ENCODE results near the gene PIK3C3.
"Not testable (repeated sequence)": the region's sequence is repeated elsewhere in the genome, so short reads cannot be mapped to it uniquely, and the experiment has no call there.

Gene PIK3C3

DNA sequence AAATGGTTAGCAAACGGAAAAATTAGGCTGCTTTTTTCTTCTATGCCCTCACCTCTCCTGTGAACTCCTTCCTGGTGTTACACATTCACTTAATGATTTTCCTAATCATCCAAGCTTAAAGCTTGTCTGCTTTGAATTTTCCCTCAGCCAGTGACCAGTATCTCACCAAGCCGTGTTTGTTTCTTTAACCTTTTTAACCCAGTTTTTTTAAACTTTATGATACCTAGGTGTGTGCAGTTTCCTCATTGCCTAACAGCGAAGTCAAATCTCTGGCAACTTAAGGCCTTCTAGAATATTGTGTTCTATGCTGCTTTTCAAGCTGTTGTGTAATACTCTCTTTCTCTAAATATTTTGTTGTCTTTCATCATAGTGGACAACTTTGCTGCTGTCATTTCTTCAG is 113.0 kb downstream of the PIK3C3 start:
- in situ Hi-C loops (cut with HindIII; ENCODE audit: low sequenced_read_pairs): no loop called here

DNA sequence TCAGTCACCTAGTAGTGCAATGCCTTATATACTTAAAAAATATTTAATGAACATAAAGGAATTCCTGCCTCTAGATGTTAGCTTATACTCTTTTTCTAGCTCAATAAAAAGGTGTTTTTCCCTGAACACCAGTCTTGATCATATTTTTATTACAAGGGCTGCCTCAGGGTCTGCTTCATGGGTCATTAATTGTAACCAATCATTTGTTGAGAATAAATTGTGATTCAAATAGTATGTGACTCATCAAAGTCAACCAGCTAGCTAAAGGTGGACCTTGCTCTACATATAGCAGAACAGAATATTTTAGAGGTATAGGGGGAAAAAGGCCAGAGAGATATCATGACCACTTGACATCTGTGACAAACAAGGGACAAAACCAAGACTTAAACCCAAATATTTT is 114.0 kb downstream of the PIK3C3 start:
- in situ Hi-C loops (cut with HindIII; ENCODE audit: low sequenced_read_pairs): no loop called here

DNA sequence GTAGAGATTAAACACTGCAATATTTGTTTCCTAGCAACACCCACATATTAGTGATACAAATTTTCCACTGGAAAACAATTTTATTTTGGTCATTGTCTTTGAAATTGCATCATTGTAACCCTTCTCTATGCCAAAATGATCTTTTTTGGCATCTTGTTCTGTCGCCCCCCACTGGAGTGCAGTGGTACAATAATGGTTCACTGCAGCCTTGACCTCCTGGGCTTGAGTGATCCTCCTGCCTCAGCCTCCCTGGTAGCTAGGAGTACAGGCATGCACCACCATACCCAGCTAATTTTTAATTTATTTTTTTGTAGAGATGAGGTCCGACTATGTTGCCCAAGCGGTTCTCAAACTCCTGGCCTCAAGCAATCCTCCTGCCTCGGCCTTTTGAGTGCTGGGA is 117.4 kb downstream of the PIK3C3 start:
- in situ Hi-C loops (cut with HindIII; ENCODE audit: low sequenced_read_pairs): no loop called here

DNA sequence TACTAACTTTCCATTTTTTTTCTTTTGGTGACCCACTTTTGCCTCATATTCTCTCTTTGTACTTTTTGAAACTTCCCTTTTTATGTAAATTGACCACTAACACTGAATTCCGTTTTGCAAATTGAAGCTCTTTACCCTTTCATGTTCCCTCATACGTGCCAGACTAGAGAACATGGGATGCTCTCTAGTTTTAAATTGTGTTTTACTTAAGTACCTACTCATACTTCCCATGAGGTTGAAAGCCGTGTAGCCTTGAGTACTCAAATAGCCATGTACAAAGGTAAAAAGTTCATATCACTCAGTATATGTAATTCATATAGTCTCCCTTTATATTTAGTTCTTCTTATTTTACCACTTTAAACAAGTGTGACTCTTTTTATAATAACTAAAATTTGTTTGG is 119.7 kb downstream of the PIK3C3 start:
- in situ Hi-C loops (cut with HindIII; ENCODE audit: low sequenced_read_pairs): no loop called here

DNA sequence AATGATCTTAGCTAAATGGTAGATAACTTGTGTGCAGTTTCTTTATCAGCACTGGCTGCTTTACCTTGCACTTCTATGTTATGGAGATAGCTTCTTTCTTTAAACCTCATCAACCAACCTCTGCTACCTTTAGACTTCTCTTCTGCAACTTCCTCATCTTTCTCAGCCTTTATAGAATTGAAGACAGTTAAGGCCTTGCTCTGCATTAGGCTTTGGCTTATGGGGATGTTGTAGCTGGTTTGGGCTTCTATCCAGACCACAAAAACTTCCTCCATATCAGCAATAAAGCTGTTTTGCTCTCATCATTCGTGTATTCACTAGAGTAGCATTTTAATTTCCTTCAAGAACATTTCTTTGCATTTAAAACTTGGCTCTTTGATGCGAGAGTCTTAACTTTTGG is 123.7 kb downstream of the PIK3C3 start:
- in situ Hi-C loops (cut with HindIII; ENCODE audit: low sequenced_read_pairs): no loop called here

DNA sequence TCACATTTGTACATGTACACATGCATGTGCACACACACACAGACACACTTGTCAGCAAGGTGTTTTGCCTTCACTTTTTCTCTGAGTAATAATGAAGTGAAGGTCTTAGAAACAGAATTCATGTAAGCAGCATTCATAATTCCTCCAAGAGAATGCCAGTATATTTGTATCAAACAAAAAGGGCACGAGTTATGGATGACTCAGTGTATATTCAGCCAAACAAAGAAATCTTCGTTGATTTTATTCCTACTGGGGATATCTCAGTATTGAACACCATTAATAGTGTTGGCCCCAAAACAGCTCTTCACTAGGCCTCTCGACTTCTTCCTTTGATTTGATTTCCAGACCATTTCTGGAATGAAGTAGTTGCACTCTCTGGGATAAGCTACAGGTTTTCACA is 125.3 kb downstream of the PIK3C3 start:
- in situ Hi-C loops (cut with HindIII; ENCODE audit: low sequenced_read_pairs): no loop called here

DNA sequence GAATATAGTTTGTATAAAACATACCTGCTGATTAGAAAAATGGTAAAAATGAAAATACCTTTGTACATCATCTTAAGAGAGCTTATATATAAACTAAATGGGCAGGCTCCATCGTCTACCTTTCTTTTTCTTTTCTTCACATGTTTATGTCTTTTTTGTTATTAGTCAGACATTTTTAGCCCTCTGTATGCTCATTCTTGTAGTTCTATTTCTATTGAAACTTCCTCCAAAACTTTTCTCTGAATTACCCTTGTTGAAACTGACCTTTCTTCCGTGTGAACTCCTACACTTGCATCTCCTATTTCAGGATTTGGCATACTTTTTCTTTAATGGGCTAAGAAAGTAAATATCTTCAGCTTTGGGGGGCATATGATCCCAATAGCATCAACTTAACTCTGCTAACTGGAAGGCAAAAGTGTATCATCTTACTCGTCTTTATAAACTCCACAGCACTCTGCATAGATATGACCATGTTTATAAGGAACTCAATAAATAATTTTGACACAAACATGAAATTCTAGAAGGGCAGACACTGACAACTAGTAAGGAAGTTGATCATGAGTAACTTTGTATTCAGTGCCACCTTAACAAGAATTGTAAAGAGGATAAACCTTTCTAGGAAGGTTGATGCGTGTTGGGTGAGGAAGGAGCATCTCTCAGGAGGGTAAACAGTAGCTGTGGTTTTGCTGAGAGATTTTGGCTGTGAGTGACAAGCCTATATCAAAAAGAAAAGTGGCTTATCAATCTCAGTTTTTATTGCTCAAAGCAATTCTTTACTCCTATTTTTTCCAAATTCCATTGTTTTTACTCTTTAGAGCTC is 127.6 kb downstream of the PIK3C3 start:
- in situ Hi-C loops (cut with HindIII; ENCODE audit: low sequenced_read_pairs): no loop called here

DNA sequence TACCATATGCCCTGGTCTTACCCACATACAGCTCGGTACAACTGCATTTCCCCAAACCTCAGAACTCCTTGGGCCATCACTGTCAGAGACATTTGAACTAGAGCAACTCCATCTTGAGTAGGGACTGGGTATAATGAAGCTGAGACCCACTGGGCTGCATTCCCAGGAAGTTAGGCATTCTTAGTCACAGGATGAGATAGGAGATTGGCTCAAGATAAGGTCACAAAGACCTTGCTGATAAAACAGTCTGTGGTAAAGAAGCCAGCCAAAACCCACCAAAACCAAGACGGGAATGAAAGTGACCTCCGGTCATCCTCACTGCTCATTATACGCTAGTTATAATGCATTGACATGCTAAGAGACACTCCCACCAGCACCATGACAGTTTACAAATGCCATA is 131.3 kb downstream of the PIK3C3 start:
- in situ Hi-C loops (cut with HindIII; ENCODE audit: low sequenced_read_pairs): no loop called here

DNA sequence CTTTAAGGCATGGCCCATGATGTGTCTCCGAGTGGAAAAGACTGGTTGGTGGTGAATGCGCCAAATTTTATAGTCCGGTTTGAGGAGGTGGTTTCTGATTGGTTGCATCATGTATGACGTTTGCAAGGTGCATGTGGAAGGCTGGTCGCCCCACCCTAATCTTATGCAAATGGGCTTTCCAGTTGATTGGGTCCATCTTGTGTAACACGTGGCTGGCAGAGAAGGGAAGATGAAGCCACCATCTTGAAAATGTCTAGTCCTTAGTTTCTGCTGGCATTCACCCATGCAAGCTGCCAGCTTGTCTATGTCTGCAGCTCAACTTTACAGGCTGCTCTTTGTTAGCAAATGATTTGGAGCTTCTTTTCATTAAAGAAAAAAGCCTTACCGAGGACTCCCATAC is 132.2 kb downstream of the PIK3C3 start:
- in situ Hi-C loops (cut with HindIII; ENCODE audit: low sequenced_read_pairs): no loop called here

DNA sequence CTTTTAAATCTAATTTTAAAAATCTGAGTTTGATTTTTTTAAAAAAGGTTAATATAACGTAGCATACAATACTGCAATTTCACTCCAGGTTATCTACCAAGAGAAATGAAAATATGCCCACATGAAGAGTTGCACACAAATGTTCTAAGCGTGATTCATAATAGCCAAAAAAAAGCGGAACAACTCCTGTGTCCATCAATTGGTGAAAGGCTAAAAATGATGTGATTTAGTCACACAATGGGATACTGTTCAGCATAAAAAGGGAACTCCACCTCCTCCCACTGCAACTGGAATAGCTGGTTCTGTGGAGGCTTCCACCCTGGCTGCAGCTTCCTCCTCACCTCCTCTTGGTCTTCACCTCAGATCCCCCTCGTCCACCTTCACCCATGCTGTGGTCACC is 132.8 kb downstream of the PIK3C3 start:
- in situ Hi-C loops (cut with HindIII; ENCODE audit: low sequenced_read_pairs): no loop called here

DNA sequence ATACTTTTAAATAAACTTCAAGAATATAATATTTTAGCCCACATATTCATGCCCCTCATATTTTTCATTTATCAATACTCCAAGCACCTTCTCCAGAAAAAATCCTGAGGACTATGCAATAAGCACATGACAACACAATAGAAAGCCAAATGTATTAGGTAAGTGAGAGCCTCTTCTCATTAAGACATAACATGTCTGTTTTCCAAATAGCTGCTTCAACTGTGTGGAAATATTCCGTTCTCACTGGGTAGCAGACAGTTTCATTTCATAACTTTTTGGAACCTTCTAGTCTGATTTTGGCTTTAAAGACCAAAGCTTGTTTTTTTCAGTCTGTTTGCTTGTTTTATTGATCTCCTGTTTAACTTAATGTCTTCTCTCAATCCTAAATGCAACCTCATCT is 137.8 kb downstream of the PIK3C3 start:
- in situ Hi-C loops (cut with HindIII; ENCODE audit: low sequenced_read_pairs): no loop called here

DNA sequence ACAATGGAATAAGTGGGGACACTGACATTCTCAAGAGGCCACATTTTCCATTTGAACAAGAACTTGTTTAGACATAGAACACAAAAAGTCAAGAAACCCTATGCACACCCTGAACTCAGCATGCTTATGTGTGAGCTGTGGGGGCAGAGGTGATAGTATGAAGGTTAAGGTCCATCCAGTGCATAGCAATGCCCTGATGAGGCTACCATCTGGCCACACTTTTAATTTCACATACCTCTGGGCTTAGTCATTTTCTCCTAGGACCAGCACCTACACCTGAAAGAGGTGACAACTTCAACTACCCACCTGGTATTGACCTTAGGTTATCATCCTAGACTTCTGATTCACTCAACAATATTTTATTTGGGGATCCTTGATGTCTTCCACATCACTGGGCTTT is 139.8 kb downstream of the PIK3C3 start:
- in situ Hi-C loops (cut with HindIII; ENCODE audit: low sequenced_read_pairs): no loop called here

DNA sequence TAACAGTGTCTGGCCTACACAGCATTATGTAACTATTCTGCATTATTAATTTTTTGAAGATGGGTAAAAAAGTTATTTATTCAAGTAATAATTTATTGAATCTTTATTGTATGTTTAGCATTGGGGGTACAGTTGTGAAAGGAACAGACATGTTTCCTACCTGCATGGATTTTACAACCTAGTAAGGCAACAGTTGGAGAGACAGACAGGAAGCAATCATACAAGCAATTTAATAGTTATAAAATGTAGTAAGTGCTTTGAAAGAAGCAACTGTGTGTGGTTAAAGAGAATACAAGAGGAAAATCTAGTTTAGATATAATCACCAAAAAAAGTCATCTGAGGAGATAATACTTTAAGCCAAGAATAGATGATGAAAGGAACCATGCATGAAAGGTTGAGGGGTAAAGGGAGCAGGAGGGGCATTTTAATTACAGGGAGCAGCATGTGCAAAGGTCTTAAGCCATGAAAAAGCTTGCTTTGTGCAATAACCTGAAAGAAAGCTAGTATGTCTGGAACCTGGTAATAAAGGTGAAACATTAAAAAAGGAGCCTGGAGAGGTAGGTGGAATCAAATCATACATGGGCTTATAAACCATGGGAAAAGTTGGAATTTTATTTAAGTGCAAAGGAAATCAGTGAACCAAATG is 140.8 kb downstream of the PIK3C3 start:
- in situ Hi-C loops (cut with HindIII; ENCODE audit: low sequenced_read_pairs): no loop called here

DNA sequence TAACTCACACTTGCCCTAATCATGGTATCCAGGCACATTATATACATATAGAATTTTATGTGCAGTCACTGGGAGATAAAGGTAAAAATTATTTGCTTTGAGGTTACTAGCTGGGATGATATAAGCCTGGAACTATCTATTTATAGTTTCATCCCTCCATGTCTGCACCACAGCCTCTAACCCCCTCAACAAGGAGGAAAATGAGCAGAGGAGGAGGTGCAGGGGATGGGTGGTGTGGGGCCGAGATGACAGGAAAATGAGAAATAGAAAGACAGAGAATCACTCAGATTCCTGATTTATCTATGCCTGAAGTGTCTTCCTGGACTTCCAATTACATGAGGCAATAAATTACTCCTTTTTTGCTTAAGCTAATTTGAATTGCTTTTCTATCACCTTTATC is 145.2 kb downstream of the PIK3C3 start:
- in situ Hi-C loops (cut with HindIII; ENCODE audit: low sequenced_read_pairs): no loop called here

DNA sequence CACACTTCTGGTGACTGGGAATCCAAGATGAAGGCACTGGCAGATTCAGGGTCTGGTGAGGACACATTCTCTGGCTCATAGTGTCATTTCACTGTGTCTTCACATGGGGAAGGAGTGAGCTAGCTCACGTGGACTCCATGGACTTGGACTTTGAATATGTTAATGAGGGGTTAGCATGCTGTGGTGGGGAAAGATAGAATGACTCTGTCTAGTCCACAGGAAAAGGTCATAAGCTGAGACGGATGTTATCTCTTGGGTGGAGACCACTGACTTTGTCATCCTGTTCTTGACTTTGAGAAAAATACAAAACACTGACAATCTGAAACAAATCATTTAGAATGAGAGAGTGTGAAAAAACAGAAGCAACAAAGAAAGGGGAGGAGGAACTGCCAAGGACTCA is 145.9 kb downstream of the PIK3C3 start:
- in situ Hi-C loops (cut with HindIII; ENCODE audit: low sequenced_read_pairs): no loop called here

DNA sequence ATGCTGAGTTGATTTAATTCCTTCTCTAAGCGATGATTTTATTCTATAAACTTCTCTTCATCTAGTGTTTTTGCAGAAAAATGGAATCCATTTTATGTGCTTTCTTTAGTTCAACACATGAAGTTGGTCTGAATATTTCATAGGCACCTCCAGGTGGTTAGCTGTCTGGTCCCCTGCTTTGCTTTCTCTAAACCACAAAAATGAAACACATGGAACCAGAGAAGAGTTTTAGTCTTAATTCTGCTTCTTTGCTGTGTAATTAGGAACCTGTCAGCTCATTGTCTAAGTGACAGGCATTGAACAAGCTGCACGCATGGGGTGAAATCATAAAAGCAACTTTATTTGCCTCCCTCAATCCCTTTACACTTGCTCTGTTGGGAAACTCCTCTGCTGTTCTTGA is 150.4 kb downstream of the PIK3C3 start:
- in situ Hi-C loops (cut with HindIII; ENCODE audit: low sequenced_read_pairs): no loop called here

DNA sequence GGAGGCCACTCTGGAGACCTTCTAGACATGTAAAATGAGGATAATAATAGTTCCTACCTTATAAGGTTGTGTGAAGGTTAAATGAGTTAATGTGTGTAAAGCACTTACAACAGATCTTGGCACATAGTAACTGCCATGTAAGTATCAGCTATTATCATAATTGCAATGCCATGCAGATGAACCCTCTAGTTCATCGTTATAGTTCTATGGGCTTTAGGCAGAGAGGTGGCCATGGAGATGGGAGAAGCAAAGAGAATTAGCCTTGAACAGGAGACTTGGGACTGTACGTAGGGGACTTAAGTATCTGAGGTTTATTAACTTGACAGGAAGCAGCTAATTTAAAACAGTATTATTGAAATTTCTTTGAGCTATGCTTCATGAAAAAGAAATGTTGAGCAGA is 151.8 kb downstream of the PIK3C3 start:
- in situ Hi-C loops (cut with HindIII; ENCODE audit: low sequenced_read_pairs): no loop called here

DNA sequence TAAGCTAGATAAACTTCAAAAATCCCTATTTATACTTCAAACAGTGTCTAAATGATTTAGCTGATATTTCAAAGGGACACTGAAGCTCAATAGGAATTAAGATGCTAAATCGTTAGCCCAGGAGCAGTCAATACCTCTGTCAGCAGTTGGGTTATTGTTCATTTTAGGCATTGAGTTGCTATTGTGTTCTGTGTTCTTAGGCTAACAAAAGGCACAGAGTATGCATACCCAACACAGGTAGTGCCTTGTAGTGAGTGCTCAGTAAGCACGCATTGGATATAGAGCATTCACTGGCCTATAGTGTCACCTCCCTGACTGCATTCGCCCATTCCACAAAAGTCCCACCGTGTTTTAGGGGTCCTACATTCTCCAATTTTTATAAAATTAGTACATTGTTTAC is 152.3 kb downstream of the PIK3C3 start:
- in situ Hi-C loops (cut with HindIII; ENCODE audit: low sequenced_read_pairs): no loop called here

DNA sequence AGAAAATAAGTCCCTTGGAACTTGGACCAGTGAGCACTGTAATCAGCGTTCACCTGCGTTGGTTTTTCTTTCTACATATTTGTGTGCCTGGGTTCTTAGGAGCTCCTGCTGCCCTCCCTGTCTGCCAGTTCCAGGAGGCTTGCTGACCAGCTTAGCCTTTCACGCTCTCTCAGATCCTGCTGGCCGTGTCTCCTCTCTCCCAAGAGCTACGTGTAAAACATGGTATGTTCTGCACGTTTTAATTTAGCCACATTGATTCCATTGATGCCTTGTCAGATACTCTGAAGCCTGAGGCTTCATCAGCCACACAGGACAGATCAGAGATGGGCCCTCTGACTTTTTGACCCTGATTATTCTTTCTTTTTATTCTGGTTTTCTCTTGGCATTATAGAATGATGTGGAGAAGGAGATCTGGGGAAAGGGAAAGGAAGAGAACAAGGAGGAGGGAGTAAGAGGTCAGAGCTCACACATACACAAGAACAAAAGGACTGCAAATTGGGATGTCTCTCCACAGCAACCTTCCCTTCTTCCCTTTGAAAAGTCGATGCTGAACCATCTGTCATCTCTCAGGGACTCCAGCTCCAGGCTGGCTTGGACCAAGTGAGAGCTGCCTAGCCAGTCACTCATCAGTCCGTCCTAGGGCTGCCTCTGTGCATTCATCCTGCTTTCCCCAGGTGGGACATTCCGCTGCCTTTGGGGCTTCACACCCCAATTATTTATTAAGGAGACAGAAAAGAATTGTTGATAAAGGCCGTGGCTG is 152.8 kb downstream of the PIK3C3 start:
- in situ Hi-C loops (cut with HindIII; ENCODE audit: low sequenced_read_pairs): no loop called here

DNA sequence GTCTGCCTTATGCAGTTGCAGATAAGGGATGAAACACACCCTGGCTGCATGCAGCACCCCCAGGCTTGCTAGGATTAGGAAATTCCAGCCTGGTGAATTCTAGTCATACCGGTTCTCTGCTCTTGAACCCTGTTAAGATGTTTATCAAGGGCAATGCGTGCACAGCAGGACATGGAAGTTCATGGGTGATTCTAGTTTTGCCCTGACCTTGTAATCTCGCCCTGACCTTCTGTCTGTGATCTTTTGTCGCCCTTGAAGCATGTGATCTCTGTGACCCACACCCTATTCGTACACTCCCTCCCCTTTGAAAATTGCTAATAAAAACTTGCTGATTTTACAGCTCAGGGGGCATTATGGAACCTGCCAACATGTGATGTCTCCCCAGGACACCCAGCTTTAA is 157.1 kb downstream of the PIK3C3 start:
- in situ Hi-C loops (cut with HindIII; ENCODE audit: low sequenced_read_pairs): not testable (repeated sequence)

DNA sequence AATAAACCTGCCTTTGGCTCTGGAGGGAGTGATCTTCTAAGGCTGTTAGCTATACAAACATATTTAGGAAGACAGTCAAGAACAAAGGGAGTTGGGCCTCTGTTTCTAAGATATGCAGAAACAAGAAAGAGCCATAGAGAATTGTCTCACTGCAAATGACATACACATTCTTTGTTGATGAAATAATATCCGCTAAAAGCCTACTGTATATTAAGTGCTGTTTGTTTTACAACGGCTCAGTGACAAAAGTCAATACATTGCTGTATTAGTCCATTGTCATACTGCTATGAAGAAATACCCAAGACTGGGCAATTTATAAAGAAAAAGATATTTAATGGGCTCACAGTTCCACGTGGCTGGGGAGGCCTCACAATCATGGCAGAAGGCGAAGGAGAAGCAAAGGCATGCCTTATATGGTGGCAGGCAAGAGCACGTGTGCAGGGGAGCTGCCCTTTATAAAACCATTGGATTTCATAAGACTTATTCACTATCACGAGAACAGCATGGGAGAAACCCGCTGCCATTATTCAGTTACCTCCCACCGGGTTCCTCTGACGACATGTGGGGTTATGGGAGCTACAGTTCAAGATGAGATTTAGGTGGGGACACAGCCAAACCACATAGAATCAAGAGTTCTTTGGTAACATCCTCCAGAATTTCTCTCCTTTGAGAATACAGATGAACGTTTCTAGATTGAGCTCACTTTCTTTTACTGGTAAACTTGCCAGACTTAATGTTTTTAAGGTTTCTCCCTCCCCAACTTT is 157.8 kb downstream of the PIK3C3 start:
- in situ Hi-C loops (cut with HindIII; ENCODE audit: low sequenced_read_pairs): no loop called here

Measured in DLD1 (cell line).